Midbrain (tissue), 1 donor: Measurements from ENCODE around the gene TPRN.
A peak's percentile ranks its signal among the peaks of the same experiment; 100 is the strongest.

Experiments
- DNase-seq: peaks from one replicate; lab custom pipeline; 2025; lab: John Stamatoyannopoulos, UW

Gene TPRN

DNA sequence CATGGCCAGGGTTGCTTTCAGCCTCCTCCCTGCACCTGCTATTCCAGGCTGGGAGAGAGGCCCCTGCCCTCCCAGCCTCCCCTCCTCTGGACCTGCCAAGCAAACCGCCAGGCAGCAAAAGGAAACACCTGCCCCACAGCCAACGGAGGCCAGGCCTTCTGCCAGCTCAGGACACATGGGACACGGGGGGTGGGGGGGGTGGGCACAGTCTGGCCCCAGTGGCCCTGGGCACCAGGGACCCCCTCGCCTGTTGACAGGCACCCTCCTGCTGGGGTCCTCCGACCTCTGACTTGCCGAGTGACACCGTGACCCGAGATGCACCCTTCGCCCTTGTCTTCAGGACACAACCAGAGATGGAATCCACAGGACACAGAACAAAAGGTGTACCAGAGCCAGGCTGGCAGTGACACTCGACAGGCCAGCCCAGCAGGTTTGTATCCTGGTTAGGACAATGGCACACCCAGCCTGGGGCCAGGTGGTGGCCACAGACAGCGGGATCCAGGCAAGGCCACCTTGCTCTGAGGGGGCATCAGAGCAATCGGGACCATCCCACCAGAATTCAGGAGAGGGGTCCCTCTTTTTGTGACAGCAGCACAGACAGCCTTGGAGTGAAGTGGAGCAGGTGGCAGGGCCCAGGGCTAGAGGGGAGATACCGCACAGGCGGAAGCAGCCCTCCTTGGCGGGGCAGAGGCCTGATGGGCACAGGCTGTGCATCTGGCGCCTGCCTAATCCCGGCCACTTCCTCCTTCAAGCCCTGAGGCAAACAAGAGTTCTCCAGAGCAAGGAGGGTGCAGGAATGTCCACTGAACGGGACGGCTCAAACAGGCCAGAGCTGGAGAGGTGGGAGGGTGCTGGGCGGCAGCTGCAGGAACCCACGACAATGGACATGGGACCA is 27.4 kb downstream of the TPRN start:
- no peak for DNase-seq

DNA sequence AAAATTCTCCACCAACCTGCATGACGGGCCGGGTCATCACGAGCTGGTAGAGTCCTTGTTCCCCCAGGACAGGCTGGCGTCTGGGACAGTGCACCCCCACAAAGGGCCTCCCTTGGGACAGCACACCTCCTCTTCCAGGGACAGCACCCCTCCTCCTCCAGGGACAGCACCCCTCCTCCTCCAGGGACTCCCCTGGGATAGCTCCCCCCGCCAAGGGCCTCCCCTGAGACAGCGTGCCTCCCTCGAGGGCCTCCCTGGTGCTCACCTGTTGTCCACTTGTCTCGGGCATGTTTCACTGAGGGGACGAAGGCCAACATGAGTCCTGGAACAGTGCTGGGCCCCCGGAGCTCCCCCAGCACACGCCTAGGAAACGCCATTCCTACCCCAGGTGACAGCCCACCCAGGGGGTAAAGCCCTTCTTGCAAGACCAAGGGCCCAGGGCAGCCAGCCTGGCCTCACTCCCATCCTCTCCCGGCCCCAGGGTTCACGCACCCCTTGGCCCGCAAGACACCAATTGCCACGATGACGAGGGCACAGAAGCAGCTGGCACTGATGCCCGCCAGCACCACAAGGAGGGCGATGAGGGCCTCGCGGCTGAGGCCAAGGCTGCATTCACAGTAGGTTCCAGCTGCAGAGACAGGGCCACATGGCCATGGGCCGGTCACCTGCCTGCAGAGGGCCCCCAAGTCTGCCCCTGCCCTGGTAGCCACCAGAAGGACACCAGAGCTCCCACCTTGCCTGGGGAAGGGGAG is 29.2 kb downstream of the TPRN start:
- DNase-seq: no peak

DNA sequence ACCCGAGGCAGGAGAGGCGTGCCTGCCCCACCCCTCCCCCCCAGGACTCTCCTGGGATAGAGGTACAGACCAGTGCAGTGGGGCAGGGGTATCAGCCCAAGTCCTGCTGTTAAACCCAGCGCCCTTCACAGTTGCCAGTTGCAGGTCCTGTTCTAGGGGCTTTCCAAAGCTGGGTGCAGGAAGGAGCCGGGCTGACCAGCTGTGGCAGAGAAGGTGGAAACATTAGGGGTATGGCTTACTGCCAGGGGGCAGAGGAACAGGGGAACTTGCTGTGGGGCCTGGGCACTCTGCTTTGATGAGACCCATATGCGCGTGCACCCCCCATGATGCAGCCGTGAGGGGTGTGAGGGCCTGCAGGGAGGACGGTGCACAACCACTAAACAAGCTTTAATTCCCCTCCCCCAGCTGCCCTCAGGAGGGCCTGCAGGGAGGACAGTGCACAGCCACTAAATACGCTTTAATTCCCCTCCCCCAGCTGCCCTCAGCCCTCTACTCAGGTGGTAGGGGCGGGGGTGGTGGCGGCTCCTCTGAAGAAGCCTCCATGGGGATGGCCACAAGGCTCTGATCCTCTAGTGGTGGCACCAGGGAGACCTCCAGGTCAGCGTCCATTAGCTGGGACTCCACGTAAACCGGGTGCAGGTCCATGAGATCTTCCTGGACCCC is 29.9 kb downstream of the TPRN start:
- no peak for DNase-seq

DNA sequence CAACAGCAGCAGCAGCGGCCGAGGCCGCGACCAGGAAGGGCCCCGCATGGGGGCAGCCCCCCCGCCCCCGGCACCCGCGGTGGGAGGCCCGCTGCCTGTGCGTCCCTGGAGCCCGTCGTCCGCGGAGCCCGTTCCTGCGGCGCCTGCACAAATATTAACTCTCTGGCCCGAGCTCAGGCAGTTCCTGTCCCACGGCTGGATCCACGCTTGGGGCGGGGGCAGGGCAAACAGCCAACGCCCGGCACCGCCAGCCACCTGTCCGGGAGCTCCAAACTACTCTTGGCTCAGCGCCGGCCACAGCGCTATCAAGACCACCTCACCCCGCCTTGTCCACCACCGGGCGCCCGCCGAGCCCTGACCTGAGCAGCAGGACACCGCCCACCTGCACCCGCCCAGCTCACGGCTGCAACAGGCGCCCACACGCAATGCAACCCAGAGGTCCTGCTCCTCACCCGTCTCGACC is 30.6 kb downstream of the TPRN start, which contains the start of gene LRRC26:
LRRC26 (minus strand) TSS at position 156 of the 463 bp plus-strand sequence; CDS start at position 48, 108 bp downstream.
- DNase-seq: no peak

DNA sequence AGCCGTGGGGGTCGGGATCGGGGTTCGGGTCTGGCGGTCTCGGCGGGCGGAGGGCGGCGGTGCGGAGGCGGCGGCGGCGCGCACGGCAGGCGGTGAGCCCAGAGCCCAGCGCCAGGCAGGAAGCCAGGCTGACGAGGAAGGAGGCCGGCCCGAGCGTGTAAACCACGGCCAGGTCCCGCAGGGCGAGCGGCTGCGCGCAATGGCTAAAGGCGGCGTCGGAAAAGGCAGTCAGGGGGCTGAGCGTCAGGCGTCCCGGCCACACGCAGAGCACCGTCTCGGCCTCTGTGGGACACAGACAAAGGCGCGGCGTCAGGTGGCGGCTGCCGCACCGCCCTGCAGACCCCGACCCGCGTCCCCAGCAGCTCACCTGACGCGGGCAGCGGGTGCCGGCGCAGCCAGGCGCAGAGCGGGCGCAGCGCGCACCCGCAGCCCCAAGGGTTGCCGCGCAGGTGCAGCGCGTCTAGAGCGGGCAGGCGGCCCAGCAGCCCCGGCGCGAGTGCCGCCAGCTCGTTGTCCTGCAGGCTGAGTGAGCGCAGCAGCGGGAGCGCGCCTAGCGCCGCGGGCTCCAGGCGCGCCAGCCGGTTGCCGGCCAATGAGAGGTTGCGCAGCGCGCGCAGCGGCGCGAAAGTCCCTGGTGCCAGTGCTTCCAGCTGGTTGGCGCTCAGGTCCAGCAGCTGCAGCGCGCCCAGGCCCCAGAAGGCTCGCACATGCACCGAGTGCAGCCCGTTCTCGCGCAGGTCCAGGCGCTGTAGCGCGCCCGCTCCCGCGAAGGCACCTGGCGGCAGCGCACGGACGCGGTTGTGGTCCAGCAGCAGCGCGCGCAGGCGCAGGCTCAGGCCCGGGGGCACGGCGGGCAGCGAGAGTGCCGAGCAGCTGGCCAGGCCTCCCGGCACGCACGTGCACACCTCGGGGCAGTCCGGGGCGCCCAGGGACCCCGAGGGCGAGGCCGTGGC is 31.4 kb downstream of the TPRN start:
- no peak for DNase-seq

DNA sequence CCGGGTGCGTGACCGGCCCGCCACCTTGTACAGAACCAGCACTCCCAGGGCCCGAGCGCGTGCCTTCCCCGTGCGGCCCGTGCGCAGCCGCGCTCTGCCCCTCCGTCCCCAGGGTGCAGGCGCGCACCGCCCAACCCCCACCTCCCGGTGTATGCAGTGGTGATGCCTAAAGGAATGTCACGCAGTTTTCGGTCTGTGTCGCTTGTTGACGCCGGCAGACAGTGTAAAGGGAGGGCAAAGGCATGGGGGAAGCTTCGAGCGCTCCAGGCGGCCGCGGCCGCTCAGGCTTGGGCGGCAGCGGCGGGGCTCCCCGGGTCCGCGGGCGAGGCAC is 32.0 kb downstream of the TPRN start:
- peak; percentile 4 for DNase-seq

DNA sequence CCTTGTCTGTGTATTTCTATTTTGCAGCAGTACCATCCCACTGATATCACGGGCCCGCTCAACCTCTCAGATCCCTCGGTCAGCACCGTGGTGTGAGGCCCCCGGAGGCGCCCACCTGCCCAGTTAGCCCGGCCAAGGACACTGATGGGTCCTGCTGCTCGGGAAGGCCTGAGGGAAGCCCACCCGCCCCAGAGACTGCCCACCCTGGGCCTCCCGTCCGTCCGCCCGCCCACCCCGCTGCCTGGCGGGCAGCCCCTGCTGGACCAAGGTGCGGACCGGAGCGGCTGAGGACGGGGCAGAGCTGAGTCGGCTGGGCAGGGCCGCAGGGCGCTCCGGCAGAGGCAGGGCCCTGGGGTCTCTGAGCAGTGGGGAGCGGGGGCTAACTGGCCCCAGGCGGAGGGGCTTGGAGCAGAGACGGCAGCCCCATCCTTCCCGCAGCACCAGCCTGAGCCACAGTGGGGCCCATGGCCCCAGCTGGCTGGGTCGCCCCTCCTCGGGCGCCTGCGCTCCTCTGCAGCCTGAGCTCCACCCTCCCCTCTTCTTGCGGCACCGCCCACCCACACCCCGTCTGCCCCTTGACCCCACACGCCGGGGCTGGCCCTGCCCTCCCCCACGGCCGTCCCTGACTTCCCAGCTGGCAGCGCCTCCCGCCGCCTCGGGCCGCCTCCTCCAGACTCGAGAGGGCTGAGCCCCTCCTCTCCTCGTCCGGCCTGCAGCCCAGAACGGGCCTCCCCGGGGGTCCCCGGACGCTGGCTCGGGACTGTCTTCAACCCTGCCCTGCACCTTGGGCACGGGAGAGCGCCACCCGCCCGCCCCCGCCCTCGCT is 32.6 kb downstream of the TPRN start:
- no peak for DNase-seq

DNA sequence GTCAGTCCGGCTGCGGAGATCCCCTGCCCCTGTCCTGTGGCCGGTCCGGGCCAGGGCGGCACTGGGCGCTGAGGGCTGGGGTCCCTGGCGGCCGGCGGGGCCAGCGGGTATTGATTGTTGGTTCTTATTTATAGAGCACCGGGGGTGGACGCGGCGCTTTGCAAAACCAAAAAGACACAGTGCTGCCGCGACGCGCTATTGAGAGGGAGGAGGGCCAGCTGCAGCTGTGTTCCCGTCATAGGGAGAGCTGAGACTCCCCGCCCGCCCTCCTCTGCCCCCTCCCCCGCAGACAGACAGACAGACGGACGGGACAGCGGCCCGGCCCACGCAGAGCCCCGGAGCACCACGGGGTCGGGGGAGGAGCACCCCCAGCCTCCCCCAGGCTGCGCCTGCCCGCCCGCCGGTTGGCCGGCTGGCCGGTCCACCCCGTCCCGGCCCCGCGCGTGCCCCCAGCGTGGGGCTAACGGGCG is 33.2 kb downstream of the TPRN start:
- DNase-seq: no peak

DNA sequence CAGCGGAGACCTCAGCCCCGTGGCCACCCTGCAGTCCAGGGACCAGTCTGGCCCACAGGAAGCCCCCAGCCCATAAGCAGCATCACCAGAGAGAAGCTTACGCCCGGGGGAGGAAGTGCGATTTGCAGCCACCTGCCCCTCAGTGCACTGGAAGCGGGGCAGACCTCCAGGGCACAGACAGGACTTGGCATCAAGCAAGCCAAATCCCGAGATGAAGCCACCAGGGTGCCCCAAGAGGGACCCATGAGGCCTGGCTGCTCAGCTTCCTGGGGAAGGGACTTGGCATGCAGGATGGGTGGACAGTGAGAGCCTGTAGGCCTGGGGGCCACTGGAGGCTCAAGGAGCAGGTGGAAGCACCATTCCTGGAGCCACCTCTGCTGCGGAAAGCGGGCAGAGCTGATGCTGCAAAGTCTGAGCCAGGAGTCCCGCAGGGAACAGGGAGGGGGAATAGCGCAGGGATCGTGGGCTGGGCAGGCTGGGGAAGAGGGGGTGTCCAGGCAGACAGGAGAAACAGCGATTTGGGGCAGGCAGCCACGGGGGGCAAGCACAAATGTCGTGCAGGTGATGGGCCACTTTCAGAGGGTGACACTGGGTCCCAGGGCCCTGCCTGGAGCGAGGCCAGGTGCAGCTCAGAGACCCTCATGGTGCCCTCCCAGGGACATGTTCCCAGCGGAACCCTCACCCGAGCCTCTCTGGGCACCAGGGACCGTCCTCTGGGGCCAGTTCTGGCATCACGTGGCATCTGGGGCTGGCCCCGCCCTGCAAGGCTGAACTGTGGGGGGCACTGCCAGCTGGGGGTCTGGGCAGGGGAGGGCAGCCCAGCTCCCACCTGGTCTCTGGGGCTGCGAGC is 33.9 kb downstream of the TPRN start:
- no peak for DNase-seq

DNA sequence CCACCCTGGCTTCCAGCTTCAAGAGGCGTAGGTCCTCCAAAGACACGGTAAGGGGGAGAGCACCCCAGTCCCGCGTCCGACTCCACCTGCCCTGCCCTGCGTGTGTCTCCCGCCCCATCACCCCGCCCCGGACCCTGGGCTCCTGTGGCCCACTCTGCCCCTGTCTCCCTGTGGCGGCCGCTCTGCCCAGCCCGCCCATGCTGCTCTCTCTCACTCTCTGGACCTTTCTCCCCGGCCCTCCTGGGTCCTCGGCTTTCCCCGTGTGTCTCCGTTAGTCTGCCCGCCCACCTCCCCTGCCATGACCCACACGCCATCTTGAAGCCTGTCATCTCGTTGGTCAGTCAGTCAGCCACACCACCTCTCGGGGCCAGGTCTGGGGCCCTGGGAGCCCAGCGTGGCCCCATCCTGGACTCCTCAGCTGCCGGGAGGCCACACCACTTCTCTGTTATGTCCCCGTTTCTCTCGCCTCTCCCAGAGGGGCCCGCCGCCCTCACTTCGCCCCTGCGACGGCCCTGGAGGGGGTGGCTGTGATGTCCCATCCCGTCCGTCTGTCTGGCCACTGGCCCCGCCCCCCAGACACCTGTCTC is 35.2 kb downstream of the TPRN start:
- DNase-seq: no peak

DNA sequence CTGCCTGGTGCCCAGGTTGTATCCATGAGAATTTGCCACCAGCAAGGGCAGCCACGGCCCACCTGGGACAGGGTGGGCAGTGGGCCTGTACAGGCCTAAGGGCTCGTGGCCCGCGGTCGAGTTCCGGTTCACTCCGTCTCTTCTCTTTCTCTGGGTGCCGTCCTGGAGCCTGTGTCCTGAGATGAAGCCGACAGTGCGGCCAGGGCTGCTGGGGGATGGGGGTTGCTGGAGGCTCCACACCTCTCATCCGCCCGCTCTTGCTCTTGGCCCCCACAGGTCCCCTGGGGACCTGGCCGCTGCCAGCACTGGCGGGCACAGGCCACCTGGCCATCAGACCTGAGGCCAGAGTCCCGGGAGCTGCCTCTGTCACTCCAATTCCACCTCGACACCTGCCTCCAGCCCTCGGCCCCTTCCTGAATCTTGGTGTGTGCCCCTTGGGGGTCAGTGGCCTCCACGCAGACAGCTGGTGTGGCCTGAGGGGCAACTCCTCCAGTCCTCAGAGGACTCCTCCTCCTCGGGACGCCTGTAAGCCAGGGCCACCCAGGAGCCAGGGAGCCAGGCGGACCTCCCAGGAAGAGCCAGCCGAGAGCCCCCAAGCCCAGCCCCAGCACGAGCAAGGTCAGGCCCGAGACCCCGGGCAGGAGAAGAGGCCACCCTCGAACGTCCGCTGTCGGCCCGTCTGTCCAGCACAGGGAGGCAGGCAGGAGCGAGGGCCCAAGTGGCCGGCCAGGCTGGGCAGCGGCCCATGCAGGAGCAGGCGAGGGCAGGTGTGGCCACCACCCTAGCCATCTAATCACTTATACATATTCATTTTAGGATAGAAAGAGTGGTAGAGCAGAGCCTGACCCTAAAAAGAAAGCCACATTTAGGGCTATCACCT is 35.9 kb downstream of the TPRN start:
- no peak for DNase-seq

DNA sequence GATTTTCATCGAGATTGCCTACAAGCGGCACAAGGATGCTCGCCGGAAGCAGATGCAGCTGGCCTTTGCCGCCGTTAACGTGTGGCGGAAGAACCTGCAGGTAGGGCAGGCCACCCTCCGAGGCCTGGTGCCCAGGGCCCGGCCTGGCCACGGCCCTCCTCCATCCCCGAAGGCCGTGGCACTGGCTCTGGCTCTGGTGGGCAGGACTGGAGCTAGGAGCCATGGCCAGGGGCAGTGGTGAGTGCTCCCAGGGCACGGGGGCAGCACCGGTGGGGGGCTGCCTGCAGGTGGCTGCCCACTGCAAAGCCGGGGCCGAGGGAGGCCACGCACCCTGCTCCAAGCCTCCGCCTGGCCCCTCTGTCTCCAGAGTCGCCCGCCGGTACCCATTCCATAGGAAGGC is 36.7 kb downstream of the TPRN start:
- DNase-seq: no peak

DNA sequence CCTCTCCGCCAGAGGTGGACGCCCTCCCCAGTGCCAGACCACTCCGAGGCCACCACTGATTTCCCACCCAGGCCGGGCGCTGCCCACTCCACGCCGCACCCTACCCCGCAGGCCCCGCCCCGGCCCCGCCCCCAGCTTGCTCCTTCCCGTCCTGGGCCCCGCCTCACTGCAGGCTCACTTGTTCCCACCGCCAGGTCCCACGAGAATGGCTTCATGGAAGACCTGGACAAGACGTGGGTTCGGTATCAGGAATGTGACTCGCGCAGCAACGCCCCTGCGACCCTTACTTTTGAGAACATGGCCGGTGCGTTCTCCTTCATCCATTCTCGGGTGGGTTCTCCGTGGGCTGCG is 37.2 kb downstream of the TPRN start:
- DNase-seq: no peak

DNA sequence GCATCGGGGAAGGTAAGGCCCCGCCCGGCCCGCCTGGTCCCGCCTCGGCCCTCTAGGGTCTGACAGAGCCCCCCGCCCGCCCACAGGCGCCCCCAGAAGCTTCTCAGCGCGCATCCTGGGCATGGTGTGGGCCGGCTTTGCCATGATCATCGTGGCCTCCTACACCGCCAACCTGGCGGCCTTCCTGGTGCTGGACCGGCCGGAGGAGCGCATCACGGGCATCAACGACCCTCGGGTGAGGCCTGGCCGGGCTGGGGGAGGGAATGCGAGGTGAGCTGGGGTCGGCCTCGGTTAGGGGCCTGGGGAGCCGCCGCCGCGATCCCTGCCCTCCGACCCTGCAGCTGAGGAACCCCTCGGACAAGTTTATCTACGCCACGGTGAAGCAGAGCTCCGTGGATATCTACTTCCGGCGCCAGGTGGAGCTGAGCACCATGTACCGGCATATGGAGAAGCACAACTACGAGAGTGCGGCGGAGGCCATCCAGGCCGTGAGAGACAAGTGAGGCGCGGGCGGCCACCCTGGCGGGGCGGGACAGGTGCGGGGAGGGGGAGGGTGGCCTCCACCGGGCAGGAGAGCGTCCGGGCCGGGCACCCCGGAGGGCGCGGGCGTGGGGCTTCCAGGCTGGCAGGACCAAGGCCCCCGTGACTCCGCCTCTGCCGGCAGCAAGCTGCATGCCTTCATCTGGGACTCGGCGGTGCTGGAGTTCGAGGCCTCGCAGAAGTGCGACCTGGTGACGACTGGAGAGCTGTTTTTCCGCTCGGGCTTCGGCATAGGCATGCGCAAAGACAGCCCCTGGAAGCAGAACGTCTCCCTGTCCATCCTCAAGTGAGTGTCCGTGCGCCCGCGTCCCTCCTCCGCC is 37.8 kb downstream of the TPRN start:
- DNase-seq: no peak

DNA sequence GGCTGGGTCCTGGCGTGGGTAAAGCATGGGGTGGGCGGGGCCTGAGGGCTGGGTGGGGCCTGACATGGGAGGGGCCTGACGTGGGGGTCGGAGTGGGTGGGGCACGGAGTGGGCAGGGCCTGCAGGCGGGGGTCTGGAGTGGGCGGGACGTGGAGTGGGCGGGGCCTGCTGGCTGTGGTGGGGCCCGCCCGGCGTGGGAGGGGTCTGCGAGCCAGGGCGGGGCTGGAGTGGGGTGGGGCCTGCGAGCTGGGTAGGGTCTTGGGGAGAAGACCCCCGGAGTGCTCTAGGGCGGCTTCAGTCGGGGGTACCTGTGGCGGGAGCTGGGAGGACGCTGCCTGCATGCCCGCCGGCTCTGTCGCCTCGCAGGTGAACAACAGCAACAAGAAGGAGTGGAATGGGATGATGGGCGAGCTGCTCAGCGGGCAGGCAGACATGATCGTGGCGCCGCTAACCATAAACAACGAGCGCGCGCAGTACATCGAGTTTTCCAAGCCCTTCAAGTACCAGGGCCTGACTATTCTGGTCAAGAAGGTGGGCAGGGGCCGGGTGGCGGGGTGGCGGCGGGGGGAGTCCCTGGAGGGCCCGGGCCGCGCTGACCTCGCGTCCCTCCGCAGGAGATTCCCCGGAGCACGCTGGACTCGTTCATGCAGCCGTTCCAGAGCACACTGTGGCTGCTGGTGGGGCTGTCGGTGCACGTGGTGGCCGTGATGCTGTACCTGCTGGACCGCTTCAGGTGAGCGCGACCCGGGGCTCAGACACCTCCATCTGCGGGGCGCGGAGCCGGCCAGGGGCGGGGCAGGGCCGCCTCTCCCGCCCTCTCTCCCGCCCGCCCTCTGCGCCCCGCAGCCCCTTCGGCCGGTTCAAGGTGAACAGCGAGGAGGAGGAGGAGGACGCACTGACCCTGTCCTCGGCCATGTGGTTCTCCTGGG is 38.7 kb downstream of the TPRN start:
- DNase-seq: no peak
